Fibroblast of skin of abdomen (primary cell): ENCODE measurements around the gene ADAM20. TPM values are rescaled to one million over a fixed set of nuclear protein-coding genes. Genes with fewer than 3 reads are reported as not detected.
"Not testable (repeated sequence)": the region's sequence is repeated elsewhere in the genome, so short reads cannot be mapped to it uniquely, and the experiment has no call there.

Experiments used
- DNase-seq: peaks from one replicate; pipeline ENCODE4 v3.0.0-alpha.2; 2013
- polyA plus RNA-seq, 2 experiments: library from polyadenylated mRNA; unstranded; fragments of 120-200 nt; gene quantifications; one replicate each; pipeline ENCODE4 v1.2.1, GENCODE V29; 2013; ENCODE audit not compliant: insufficient read length in 2 of 2

Gene ADAM20
- polyA plus RNA-seq (2013, experiment 1 of 2; ENCODE audit: insufficient read length), result not detected
- polyA plus RNA-seq (2013, experiment 2 of 2; ENCODE audit: insufficient read length), result not detected

GRCh38 chr14:70534904-70535303 lies at the start of gene ADAM20:
Gene ADAM20 (minus strand): TSS chr14:70535004. CDS start chr14:70524757, 10,247 bp downstream.
- DNase-seq, result no peak

GRCh38 chr14:70576891-70577290 lies 42.1 kb upstream of the ADAM20 start:
- DNase-seq, result no peak

- no peak for DNase-seq
Observed at GRCh38 chr14:70573050-70573449, 38.2 kb upstream of the ADAM20 start.

- no peak for DNase-seq
Observed at GRCh38 chr14:70571139-70571538, 36.3 kb upstream of the ADAM20 start.

- DNase-seq, result peak; percentile 3
Observed at GRCh38 chr14:70567791-70568190, 33.0 kb upstream of the ADAM20 start.

GRCh38 chr14:70563869-70564268 lies 29.1 kb upstream of the ADAM20 start:
- no peak for DNase-seq

GRCh38 chr14:70563417-70563816 lies 28.6 kb upstream of the ADAM20 start:
- no peak for DNase-seq

GRCh38 chr14:70558356-70558755 lies 23.6 kb upstream of the ADAM20 start:
- DNase-seq, result no peak

GRCh38 chr14:70555890-70556289 lies 21.1 kb upstream of the ADAM20 start:
- DNase-seq, result peak; percentile 1

GRCh38 chr14:70538087-70538486 lies 3.3 kb upstream of the ADAM20 start:
- no peak for DNase-seq

GRCh38 chr14:70536830-70537229 lies 2.0 kb upstream of the ADAM20 start:
- no peak for DNase-seq

GRCh38 chr14:70530417-70530816 lies 4.4 kb downstream of the ADAM20 start:
- no peak for DNase-seq

- no peak for DNase-seq
Observed at GRCh38 chr14:70527501-70528105, 7.2 kb downstream of the ADAM20 start.

- no peak for DNase-seq
Observed at GRCh38 chr14:70525691-70526090, 9.1 kb downstream of the ADAM20 start.

- DNase-seq, result peak; percentile 6
Observed at GRCh38 chr14:70515811-70516210, 19.0 kb downstream of the ADAM20 start.

GRCh38 chr14:70514168-70515069 lies 20.4 kb downstream of the ADAM20 start:
- DNase-seq, result no peak

GRCh38 chr14:70498191-70498590 lies 36.6 kb downstream of the ADAM20 start:
- no peak for DNase-seq

GRCh38 chr14:70489579-70490200 lies 45.1 kb downstream of the ADAM20 start:
- DNase-seq, result no peak

- DNase-seq, result not testable (repeated sequence)
Observed at GRCh38 chr14:70477356-70478105, 57.3 kb downstream of the ADAM20 start.

GRCh38 chr14:70475459-70475858 lies 59.3 kb downstream of the ADAM20 start:
- DNase-seq, result not testable (repeated sequence)

GRCh38 chr14:70473825-70474224 lies 61.0 kb downstream of the ADAM20 start:
- DNase-seq, result no peak
